GM13976 (cell line): ENCODE data around the gene B3GNT9.

Experiments
- DNase-seq: peaks from one replicate; pipeline ENCODE4 v3.0.0; 2012; ENCODE audit warnings: low spot score
- in situ Hi-C: fragments of 300-500 bp; cut with MboI; formaldehyde crosslinking; loops from one replicate; pipeline ENCODE4 v1.12.0; 2022; ENCODE audit warnings: low sequenced_read_pairs, mixed read lengths, inconsistent platforms; ENCODE audit not compliant: unreplicated experiment
- TF ChIP-seq, protein P1 (sequence below): IDR thresholded peaks from 2 replicates; pipeline ENCODE4 v1.5.1; 2012; ENCODE audit warnings: borderline replicate concordance, mild to moderate bottlenecking; ENCODE audit not compliant: insufficient read depth; ENCODE audit errors: extremely low read depth, missing control alignments, control extremely low read depth

The B3GNT9 gene

DNA sequence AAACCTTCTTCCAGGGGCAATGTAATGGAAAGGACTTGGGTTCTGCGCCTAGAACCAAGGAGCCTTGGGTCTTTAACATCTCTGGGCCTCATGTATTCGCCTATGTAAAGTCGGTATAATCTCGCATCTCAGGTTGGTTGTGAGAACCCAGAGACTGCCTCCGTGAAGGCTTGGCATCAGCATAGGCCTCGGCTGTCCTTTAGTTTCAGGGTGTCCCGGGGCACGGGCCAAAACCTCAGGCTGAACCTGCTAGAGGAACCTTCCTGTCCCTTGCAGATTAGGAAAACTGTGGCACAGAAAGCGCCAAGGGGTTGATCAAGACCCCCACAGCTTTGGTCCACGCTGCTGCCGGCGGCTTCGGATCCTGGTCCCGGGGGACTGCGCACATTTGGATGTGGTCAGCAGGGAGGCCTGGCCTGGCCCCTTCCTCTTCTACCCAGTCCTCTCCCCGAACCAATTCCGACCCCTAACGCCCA, 41.8 kb downstream of the B3GNT9 start:
- no peak for DNase-seq
- in situ Hi-C loops = no loop called here
- TF ChIP-seq, protein P1, sequence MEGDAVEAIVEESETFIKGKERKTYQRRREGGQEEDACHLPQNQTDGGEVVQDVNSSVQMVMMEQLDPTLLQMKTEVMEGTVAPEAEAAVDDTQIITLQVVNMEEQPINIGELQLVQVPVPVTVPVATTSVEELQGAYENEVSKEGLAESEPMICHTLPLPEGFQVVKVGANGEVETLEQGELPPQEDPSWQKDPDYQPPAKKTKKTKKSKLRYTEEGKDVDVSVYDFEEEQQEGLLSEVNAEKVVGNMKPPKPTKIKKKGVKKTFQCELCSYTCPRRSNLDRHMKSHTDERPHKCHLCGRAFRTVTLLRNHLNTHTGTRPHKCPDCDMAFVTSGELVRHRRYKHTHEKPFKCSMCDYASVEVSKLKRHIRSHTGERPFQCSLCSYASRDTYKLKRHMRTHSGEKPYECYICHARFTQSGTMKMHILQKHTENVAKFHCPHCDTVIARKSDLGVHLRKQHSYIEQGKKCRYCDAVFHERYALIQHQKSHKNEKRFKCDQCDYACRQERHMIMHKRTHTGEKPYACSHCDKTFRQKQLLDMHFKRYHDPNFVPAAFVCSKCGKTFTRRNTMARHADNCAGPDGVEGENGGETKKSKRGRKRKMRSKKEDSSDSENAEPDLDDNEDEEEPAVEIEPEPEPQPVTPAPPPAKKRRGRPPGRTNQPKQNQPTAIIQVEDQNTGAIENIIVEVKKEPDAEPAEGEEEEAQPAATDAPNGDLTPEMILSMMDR = no peak

DNA sequence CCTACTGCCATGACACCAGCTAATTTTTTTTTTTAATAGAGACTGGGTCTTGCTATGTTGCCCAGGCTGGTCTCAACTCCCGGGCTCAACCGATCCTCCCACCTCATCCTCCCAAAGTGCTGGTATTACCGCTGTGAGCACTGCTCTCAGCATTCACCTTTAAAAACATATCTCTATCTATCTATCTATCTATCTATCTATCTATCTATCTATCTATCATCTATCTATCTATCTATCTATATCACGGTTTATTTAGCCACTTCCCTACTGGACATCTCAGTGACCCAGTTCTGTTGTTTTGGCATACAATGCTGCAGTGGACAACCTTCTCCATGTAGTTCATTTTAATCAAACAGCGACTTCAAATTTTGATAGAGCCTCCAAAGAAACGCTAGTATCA, 42.3 kb downstream of the B3GNT9 start:
- TF ChIP-seq, protein P1 = no peak

DNA sequence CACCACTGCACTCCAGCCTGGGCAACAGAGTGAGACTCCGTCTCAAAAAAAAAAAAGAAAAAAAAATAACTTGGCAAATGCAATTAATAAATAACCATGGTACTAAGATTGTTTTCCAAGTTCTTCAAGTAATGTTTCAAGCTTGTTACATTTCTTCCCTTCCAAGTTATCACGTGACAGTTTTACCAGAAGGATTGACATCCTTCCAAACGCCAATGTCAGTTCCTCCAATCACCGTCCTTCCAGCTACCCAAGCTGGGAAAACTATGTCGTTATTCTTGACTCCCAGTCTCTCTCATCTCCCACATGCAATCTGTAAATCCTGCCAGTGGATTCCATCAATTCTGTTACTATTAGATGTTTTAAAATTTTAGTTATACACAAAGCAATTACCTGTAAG, 44.9 kb downstream of the B3GNT9 start:
- no peak for DNase-seq
- TF ChIP-seq, protein P1 = no peak
- in situ Hi-C loops = no loop called here

More for the DNA sequence above, 42.3 kb downstream of the B3GNT9 start:
- in situ Hi-C loops = no loop called here
- no peak for DNase-seq

DNA sequence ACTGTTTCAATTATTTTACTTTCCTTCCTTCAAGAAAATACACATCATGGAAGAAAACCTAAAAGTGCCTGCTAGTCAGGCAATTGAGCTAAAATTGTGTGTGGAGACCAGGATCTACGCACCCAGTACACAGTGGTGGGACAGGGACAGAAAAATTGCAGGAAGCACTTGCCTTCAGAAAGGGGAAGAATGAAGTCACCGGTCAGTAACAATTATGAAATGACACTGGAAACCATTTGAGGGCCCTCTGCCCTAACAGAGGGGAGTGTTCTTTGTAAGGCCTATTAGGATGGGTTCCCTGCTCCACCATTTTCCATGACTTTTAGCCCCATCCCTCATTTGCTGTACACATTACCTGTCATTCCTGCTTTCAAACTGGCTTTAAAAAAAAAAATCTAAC, 45.6 kb downstream of the B3GNT9 start:
- no peak for DNase-seq
- TF ChIP-seq, protein P1 = no peak
- in situ Hi-C loops = no loop called here

DNA sequence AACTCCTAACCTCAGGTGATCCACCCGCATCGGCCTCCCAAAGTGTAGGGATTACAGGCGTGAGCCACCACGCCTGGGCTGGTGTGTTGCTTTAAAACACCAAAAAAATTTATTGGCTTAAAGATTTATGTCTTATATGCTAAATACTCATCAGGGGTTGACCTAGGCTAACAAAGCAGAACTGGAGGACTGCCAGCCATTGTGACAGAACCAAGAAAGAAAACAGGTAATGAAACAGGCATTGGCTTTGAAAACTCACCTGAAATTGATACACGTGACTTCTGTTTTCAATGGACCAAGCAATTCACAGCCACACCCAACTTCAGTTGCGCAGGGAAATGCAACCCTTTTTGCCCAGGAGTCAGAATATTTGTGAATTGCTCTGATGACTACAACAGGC, 46.0 kb downstream of the B3GNT9 start:
- no peak for DNase-seq
- in situ Hi-C loops = no loop called here
- TF ChIP-seq, protein P1 = no peak

DNA sequence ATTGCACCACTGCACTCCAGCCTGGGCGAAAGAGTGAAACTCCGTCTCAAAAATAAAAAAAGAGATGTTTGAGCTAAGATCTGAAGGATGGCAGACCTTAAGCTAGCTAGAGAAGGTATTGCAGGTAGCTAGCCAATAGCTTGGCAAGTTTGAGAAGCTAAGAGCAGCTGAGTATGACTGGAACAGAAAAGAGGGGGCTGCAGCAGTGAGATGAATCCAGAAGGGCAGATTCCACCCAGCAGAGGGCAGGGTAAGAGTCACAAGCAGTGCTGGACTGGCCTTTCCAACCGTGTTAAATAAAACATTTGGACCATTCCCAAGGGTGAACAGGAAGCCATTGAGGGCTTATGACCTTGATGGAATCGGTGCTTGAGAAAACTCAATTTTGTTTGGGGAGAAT, 46.7 kb downstream of the B3GNT9 start:
- in situ Hi-C loops = no loop called here
- DNase-seq = no peak

More for the DNA sequence above, 46.7 kb downstream of the B3GNT9 start:
- TF ChIP-seq, protein P1 = no peak
